HG02840 (cell line): ENCODE results near the gene NPEPPS.
"Not testable (repeated sequence)": the region's sequence is repeated elsewhere in the genome, so short reads cannot be mapped to it uniquely, and the experiment has no call there.

ENCODE experiments used
- ATAC-seq: cut with Tn5 transposase; IDR thresholded peaks from one replicate; pipeline ENCODE4 v1.9.1; 2021; ENCODE audit warnings: mild to moderate bottlenecking, moderate library complexity, moderate number of reproducible peaks; ENCODE audit not compliant: unreplicated experiment, low FRiP score

NPEPPS gene

DNA sequence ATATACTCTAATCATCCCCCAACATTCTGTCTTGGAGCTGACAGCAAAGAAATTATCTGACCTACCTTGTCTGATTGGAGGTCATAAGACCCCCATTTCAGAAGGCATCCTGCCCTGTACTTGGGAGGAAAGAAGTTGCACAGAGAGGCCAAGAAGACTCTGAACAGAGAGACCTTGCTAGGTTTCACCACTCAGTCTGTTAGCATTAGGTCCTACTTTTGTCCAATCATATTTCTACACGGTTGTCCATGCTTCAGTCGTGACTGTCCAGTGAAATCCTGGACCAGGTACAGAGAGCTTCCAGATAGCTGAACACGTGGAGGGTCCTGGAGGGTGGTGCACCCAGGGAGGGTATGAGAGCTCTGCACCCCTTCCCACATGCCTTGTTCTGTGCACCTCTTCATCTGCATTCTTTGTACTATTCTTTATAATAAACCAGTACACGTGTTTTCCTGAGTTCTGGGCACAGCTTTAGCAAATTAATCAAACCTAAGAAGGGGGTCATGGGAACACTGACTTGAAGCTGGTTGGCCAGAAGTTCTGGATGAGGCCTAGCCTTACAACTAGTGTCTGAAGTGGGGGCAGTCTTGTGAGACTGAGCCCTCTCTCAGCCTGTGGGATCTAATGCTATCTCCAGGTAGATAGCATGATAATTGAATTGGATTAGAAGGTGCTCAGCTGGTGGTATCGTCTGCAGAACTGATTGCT lies 30.9 kb downstream of the NPEPPS start:
- ATAC-seq = not testable (repeated sequence)

DNA sequence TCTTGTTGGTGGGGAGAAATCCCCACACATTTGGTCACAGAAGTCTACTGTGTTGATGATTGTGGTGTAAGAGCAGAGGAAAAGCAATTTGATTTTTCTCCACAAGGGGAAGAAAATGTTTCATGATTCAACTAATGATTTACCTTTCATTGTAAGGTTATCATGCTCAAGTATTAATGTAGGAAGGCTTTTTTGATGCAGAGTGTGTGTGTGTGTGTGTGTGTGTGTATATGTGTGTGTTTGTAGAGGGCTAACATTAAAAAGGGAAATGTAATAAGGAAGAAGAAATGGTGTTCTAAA lies 31.4 kb downstream of the NPEPPS start:
- not testable (repeated sequence) for ATAC-seq

DNA sequence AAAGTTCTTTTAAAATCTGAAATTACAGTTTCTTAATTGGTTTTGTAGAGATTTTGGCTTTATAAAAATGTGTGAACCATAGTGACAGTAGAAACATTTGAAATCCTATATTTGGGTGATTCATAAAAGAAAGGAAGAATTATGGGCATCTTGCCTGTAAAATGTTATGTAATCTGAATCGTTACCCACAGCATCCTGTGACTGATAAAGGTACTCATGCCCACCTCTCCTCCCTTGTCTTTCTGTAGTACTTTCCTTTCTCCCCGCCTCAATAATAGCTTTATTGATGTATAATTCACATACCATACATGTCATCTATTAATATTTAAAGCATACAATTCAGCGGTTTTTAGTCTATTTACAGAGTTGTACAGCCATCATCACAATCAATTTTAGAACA lies 36.4 kb downstream of the NPEPPS start:
- ATAC-seq = not testable (repeated sequence)

DNA sequence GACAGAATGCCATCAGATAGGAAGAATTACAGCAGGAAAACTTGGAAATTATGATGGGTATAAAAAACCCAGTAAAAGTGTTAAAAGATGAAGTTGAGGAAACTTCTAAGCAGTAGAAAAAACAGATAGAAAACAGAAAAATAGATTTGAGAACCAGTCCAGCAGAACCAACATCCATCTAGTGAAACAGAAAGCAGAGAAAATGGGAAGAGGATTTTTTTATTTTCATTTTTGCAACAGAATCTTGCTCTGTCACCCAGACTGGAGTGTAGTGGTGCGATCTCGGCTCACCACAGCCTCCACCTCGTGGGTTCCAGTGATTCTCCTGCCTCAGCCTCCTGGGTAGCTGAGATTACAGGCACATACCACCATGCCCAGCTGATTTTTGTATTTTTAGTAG lies 41.7 kb downstream of the NPEPPS start:
- ATAC-seq = not testable (repeated sequence)

DNA sequence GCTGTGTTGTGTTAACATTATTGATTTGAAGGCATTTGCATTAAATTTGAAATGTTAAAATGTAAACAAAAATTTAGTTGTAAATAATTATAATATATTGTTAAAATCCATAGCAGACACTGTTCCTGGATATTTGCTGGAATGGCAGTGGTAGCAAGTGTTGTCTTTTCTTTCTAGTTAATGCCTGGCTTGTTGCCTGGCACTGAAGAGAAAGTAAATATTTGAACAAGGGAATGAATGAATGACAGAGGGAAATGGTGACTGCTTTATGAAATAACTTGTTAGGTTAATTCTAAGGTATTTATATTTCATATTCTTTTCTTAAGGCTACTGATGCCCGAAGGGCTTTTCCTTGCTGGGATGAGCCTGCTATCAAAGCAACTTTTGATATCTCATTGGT lies 51.5 kb downstream of the NPEPPS start:
- ATAC-seq = not testable (repeated sequence)

DNA sequence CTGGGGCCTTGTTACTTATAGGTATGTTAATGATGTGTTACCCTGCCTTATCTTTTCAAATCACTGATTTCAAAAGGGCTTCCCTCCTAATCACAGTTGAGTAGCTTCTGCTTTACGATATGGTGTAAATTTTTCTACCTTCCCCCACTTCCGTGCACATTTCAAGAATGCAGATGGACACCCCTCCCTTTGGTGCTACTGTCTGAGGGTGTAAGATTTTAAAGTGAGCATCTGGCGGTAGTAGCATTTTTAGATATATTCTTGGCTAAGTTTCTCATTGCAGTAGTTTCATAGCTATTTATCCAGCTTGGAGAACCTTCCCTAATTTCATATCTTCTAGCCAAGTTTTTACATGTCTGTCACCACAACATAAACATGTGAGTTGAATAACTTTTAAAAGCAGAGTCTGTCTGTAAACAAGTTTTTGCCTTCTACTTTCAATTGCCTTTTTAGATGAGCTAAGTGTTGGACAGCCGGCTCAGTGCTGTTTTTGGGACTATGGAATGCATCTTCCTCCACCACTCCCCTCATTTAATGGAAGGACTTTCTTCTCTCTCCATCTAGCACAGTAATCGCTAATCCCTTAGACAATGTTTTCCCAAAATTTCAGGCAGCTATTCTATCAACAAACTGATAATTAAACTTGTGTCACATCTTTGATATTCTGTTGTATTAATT lies 55.6 kb downstream of the NPEPPS start:
- not testable (repeated sequence) for ATAC-seq

DNA sequence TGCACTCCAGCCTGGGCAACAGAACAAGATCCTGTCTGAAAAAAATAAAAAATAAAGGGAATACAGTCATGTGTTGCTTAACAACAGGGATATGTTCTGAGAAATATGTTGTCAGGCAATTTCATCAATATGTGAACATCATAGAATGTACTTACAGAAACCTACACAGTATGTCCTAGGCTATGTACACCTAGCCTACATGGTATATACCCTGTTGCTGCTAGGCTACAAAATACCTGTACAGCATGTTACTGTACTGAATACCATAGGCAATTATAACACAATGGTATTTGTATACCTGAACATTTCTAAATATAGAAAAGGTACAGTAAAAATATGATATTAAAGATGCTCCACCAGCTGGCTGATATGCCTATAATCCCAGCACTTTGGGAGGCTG lies 62.6 kb downstream of the NPEPPS start:
- ATAC-seq = not testable (repeated sequence)

DNA sequence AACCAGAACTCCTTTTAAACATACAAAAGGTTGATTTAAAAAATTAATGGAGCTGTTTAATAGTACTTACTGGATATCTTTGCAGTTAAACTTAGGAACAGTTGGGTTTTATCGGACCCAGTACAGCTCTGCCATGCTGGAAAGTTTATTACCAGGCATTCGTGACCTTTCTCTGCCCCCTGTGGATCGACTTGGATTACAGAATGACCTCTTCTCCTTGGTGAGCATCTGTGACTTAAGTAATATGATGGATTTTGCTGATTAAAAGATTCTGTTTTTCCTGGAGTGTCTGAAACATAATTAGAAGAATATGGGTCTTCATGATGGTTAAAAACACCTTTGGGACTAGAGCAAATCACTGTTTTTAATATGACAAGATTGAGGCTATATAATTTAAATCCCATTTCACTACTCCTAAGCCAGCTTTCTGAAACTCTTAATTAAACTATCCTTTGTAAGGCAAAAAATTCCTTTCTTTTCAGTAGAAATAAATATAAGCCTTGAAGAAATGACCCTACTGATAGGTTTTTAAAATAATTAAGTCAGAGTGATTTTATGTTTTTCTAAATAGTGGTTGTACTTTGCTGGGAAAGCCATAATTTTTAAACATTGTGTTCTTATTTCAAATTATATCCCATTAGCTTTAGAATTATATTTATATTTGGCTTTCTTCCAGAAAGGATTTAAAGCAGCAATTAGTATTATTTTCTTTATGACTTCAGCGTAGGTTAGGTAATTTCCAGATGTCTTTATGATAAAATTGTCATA lies 73.1 kb downstream of the NPEPPS start:
- no peak for ATAC-seq

DNA sequence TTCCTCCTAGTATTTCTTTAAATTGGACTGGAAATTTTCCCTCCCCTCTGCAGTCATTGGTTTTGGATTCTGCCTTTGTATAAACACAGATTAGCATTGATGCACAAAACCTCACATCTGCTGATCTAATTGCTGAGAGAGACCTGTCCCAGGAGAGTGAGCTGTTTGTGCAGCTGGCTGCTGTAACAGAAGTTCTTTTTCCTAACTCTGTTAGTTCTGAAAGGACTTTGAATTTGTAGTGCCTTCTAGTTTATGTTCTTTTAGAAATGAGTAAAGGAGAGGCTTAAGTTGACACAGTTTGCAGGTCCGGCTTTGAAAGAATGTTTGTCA lies 73.7 kb downstream of the NPEPPS start:
- no peak for ATAC-seq

DNA sequence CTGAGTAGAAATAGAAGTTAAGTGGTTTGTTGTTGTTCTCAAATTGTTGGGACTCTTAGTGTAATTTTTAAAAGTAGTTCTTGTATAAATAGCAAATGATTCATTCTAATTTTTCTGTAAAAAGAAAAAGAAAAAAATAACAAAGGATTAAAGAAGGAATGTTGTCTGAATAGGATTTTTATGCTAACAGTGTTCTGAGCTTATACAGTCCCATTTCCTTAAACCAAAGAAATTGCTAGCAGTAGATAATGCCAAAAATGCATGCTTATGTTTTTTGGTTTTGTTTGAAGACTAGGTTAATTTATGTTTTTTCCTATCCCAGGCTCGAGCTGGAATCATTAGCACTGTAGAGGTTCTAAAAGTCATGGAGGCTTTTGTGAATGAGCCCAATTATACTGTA lies 74.1 kb downstream of the NPEPPS start:
- ATAC-seq = no peak

DNA sequence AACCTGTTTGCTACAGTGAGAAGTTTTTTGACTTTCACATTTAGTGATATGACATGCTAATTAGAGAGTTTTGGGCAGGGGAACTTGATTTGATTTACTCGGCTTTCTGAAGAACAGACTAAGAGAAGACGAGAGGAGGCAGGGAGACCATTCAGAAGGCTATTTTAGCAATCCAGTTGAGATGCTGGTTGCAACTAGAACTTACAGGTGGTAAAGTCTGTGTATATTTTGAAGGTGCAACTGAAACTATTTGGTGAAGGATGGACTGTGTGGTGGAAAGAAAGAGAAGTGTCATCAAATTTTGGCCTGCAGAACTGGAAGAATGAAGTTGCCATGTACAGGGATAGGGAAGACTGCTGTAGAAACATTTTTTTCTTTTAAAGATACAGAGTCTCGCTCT lies 76.6 kb downstream of the NPEPPS start:
- ATAC-seq = no peak

DNA sequence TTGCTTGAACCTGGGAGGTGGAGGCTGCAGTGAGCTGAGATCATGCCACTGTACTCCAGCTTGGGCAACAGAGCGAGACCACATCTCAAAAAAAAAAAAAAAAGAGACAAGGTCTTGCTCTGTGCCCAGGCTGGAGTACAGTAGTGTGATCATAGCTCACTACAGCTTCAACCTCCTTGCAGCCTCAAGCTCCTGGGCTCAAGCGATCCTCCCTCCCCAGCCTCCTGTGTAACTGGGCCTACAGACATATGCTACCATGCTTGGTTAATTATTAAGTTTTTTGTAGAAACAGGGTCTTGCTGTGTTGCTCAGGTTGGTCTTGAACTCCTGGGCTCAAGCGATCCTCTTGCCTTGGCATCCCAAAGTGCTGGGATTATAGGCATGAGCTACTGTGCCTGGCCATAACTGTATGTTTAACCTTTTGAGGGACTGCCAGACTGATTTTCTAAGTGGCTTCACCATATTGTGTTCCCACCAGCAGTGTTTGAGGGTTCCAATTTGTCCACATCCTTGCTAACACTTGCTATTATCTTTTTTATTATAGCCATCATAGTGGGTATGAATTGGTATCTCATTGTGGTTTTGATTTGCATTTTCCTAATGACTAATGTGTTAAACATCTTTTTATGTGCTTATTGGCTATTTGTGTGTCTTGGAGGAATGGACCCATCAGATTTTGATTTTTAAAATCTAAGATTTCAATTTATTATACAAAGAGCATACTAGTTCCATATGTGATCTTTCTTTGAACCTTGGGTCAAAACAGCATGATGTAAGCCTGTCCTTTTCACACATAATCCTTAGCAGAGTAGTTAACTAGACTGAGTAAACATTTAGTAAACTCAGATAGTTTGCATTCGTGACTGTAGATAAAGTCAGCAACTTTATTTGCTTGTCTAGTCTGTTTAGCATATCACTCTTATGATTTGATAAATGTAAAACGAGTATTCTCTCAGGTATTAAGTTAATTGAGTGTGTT lies 80.8 kb downstream of the NPEPPS start:
- no peak for ATAC-seq

DNA sequence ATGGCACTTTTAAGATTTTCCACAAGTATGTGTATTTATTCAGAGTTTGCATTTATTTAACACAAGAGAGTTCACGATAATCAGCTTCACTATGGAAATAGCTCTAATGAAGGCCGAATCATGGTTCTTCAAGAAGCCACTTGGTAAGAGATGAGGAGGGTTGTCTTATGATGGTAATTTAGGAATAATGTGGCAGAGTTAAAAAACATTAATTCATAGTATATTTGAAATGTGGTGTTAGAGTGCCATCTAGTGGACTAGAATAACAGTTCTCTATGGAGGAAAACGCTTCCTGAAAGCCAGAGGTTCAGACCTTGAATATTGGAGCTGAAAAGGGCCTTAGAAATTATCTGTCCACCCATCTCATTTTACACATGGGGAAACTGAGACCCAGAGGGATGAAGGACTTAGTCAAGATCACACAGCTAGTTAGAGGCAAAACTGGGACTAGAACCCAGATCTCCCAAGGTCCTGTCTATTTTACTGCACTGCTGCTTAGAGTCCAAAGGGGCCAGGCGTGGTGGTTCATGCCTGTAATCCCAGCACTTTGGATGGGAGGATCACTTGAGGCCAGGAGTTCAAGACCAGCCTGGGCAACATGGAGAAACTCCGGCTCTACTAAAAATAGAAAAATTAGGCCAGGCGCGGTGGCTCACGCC lies 85.0 kb downstream of the NPEPPS start:
- ATAC-seq = no peak

DNA sequence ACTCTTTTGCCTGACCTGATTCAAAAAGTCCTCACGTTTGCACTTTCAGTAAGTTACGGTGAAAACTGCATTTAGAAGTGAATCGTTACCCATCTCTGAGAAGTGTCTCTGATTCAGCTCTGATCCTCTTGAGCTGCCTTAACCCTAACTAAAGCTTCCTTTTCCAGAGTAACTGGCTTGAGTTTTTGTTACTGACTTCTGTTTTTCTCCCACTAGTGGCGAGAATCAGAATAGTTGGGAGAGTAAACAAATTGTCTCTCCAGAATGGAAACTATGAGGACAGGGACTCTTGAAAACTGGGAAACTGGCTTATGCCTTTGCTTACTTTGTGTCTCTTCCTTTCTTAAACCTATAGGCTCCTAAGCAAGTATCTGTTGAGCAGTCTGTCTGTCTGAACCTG lies 87.5 kb downstream of the NPEPPS start:
- no peak for ATAC-seq

DNA sequence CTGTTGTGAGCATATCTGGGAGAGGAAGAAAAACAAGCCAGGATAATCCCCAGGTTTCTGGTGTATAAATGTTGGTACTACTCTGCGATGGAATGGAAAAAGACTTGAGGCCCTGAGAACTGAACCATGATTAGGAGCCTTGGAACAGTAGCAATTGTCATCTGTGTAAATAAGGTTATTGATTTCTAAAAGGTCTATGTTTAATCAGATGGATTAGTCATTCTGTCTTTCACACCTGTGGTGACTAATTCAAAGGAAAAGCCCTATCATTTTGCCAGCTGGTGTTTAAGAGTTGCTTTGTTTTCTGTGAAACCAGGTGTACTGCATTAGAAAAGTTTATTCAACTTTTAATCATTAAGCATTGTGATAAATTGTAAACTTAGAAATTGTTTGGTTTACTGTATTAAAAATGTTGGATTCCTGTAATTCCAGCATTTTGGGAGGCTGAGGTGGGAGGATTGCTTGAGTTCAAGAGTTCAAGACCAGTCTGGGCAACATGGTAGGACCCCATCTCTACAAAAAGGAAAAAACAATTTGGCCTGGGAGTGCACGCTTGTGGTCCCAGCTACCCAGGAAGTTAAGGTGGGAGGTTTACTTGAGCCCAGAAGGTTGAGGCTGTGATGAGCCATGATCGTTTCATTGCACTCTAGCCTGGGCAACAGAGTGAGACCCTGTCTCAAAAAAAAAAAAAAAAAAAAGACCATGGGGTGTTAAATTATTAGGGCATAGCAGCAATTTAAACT lies 89.8 kb downstream of the NPEPPS start:
- ATAC-seq = no peak

DNA sequence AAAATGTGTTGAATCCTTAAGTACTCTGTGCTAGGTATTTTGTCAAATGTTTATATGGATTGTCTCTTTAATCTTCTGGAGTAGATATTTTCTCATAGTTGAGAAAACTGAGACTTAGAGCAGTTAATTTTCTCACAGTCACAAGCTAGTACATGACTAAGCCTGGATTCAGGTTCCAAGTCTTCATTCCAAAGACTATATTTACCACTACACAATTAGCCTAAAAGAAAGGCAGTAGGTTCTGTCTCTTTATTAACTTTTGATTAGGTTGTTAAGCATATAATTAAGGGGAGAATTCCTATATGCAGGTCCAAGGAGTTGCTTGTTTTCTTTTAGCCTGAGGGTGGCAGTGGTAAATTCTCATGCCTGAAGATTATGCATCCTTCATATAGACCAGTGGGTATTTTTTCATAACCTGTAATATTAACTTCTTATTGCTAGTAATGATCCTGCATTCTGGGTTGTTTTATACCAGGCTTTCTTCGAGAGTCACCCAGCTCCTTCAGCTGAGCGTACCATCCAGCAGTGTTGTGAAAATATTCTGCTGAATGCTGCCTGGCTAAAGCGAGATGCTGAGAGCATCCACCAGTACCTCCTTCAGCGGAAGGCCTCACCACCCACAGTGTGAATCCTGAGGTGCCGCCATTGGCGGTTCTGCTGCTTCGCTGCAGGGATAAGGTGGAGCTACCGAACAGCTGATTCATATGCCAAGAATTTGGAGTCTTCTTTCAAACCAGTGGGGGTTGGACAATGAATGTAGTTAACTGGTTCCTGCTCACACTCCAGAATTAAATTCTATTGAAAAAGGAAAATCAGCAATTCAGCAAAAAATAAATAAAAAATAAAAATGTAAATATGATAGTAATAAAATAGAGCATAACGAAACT lies 90.6 kb downstream of the NPEPPS start:
- no peak for ATAC-seq

DNA sequence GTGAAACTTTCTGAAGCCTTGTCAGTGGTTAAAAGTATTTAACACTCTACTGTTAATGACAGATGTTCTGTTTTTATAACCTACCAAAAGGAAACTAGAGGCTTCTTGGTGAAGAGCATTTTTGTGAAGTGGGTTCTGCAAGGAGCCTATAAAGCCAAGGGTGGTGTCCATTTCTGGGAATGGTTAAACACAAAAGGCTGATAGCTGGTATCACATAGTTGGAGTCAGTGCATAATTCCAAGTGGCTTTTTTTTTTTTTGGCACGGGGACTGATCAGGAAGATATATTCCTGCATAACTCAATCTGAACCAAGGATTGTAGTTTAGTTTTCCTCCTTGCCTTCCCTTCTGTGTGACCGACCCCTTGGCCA lies 91.3 kb downstream of the NPEPPS start:
- ATAC-seq = no peak

DNA sequence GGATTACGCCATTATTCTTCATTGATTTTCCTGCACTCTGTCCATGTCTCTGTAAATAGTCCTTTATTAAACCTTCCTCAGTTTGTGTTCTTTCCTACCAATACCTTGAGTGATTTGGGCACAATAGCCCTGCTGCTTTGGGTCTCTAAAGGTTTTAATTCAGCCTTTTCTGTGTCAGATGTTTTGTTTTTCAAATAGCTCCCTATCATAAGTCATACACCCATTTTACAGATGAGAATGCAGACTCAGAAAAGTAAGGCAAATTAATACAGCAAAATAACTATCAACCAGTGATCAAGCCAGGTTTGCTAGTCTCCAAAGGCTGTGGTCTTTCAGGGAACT lies 93.8 kb downstream of the NPEPPS start:
- ATAC-seq = no peak
